Ovary (tissue), 9 donors: ENCODE measurements around the gene KCTD16. TPM values are rescaled to one million over a fixed set of nuclear protein-coding genes. Genes with fewer than 3 reads are reported as not detected.

ENCODE experiments used
- DNase-seq, 5 donors: peaks; one replicate each; pipeline ENCODE4 v3.0.0-alpha.2; 2019 to 2020
- H3K27ac ChIP-seq, 2 donors: fragments of 200-600 bp; one replicate each; pipeline versions ENCODE4 v1.5.1 to v1.8.0; 2019 to 2022
- H3K27me3 ChIP-seq: fragments of 200-600 bp; one replicate; pipeline ENCODE4 v1.8.0; 2022
- H3K36me3 ChIP-seq: fragments of 200-600 bp; sonication (generic); one replicate; pipeline ENCODE4 v1.5.1; 2019
- H3K4me1 ChIP-seq: one replicate; pipeline ENCODE4 v1.8.1; 2013; ENCODE audit warnings: mild to moderate bottlenecking, moderate library complexity; ENCODE audit not compliant: insufficient read depth
- H3K4me3 ChIP-seq: fragments of 200-600 bp; sonication (generic); one replicate; pipeline ENCODE4 v1.5.1; 2017
- H3K9me3 ChIP-seq, 2 donors: fragments of 200-600 bp in 1 of 2; sonication (generic) in 1 of 2; one replicate each; pipeline versions ENCODE4 v1.5.1 to v1.8.1; 2013 to 2019; ENCODE audit warnings: mild to moderate bottlenecking in 1 of 2, moderate library complexity in 1 of 2
- EP300 ChIP-seq: sonication (generic); formaldehyde crosslinking; IDR thresholded peaks from one replicate; pipeline ENCODE4 v1.6.1; 2017; ENCODE audit warnings: antibody characterized with exemption
- POLR2A ChIP-seq: fragments of 450-650 bp; IDR thresholded peaks from one replicate; pipeline ENCODE4 v1.6.1; 2017; ENCODE audit warnings: antibody characterized with exemption, mild to moderate bottlenecking, moderate library complexity
- WGBS, 3 donors: extraction: QIAGEN DNeasy Blood & Tissue Kit in 1 of 3; methylation state at CpG; one replicate each; pipeline versions ENCODE4 v1.1.5 to v1.1.7; 2013 to 2017; 5-methylcytosine and 5-hydroxymethylcytosine counted together
- intact Hi-C, 4 donors: fragments of 100-400 bp; cut with DNase I; formaldehyde crosslinking; loops; one replicate each; pipeline versions ENCODE4 v1.11.0 to v1.15.1; 2022 to 2023
- polyA plus RNA-seq, 2 donors: library from polyadenylated mRNA; stranded (reverse); fragments of 200-250 nt in 1 of 2; fragments of 350-450 nt in 1 of 2; fragmentation: Illumina TruSeq in 1 of 2; extraction: RNeasy Lipid Tissue Mini Kit (QIAGEN cat#74804) in 1 of 2; gene quantifications; one replicate each; pipeline ENCODE4 v1.2.3, GENCODE V29; 2013 to 2014
- total RNA-seq, 7 donors: library from RNA; depleted of rRNA in 2 of 7; stranded (reverse); fragments of >200 nt in 2 of 7; fragmentation: NEBNext Ultra II Directional in 3 of 7; extraction: Animal tissue kit (Norgen Biotek cat#: 25700) in 3 of 7; gene quantifications; one replicate each; pipeline versions ENCODE4 v1.1.0 to v1.2.4, GENCODE V29; 2016 to 2023
- TF ChIP-seq, protein P1 (sequence below), 3 donors: fragments of 450-650 bp in 2 of 3; fragments of 200-600 bp in 1 of 3; IDR thresholded peaks; one replicate each; pipeline versions ENCODE4 v1.5.1 to v1.8.0; 2016 to 2022; ENCODE audit warnings: antibody characterized with exemption in 3 of 3, mild to moderate bottlenecking in 1 of 3
- donor health status: DM: no; HTN: no; CAD: no; lungs with moderate emphysema.
- donor health status: DM: no; HTN: no; CAD: no.
- donor health status: Bipolar disorder and iron deficiency.
- donor health status: DM: yes; HTN: yes; CAD: no.
- donor health status: DM: no; HTN: no; CAD: no.
- donor health status: DM: yes; HTN: yes; CAD: no.

KCTD16 gene
- total and polyA plus RNA-seq, 9 donors = under 0.01 to 0.46 (median 0.13) TPM; not detected in 1

DNA sequence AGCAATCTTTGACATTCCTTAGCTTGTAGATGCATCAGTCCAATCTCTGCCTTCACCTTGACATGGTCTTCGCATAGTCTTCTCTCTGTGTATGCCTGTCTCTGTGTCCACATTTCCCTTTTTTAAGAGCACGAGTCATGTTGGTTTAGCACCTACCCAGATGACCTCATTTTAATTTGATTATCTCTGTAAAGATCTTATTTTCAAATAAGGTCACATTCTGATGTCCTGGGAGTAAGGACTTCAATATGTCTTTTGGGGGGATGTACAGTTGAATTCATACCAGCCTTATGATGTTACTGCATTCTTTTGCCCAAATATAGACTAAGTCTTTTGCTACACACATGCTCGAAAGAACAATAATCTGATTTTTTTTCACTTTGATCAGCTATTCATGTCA, 6.9 kb downstream of the KCTD16 start:
- WGBS, 3 donors = 77 to 78% (median 77%) methylated on average over 3 of the region's 3 CpGs
- intact Hi-C loops = no loop called here
- no peak overlapping the region for H3K4me3 ChIP-seq
- no peaks in the 10 kb centered on the region for H3K36me3 ChIP-seq
- no peak overlapping the region for H3K27ac ChIP-seq
- H3K9me3 ChIP-seq = no peaks in the 10 kb centered on the region
- TF ChIP-seq, protein P1, sequence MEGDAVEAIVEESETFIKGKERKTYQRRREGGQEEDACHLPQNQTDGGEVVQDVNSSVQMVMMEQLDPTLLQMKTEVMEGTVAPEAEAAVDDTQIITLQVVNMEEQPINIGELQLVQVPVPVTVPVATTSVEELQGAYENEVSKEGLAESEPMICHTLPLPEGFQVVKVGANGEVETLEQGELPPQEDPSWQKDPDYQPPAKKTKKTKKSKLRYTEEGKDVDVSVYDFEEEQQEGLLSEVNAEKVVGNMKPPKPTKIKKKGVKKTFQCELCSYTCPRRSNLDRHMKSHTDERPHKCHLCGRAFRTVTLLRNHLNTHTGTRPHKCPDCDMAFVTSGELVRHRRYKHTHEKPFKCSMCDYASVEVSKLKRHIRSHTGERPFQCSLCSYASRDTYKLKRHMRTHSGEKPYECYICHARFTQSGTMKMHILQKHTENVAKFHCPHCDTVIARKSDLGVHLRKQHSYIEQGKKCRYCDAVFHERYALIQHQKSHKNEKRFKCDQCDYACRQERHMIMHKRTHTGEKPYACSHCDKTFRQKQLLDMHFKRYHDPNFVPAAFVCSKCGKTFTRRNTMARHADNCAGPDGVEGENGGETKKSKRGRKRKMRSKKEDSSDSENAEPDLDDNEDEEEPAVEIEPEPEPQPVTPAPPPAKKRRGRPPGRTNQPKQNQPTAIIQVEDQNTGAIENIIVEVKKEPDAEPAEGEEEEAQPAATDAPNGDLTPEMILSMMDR (IDR thresholded peaks at IDR 0.05) = no peak
- no peak for TF ChIP-seq POLR2A
- TF ChIP-seq EP300 = no peak
- H3K27me3 ChIP-seq = no peaks in the 10 kb centered on the region
- H3K4me1 ChIP-seq = no peaks in the 10 kb centered on the region
- DNase-seq = no peak

DNA sequence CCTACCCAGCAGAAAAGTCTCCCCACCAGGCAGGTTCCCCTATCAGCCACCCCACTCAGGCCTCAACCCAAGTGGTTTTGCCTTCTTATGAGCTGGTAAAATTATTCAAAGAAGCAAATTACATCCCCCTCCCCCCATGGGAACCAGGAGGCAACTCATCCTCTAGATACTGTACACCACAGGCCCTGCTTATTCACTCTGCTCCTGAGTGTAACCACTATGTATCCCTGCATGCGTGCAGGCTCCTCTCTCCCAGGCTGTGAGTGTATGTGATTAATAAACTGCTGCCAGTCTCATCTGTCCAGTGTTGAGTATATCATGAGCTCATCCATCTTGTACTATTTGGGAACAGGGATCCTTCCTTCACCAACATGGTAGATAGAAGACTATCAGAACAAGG, 8.6 kb downstream of the KCTD16 start:
- 96 to 100% (median 97%) methylated on average over 1 of the region's 1 CpG for WGBS, 3 donors
- DNase-seq = no peak
- intact Hi-C loops = no loop called here
- no peak for TF ChIP-seq POLR2A
- no peak for TF ChIP-seq EP300
- TF ChIP-seq, protein P1 (IDR thresholded peaks at IDR 0.05) = no peak
- Histone ChIP-seq H3K27ac (no peak overlapping the region), H3K27me3 (no peaks in the 10 kb centered on the region), H3K36me3 (no peaks in the 10 kb centered on the region), H3K9me3 (no peaks in the 10 kb centered on the region), H3K4me3 (no peak overlapping the region), H3K4me1 (no peaks in the 10 kb centered on the region)

DNA sequence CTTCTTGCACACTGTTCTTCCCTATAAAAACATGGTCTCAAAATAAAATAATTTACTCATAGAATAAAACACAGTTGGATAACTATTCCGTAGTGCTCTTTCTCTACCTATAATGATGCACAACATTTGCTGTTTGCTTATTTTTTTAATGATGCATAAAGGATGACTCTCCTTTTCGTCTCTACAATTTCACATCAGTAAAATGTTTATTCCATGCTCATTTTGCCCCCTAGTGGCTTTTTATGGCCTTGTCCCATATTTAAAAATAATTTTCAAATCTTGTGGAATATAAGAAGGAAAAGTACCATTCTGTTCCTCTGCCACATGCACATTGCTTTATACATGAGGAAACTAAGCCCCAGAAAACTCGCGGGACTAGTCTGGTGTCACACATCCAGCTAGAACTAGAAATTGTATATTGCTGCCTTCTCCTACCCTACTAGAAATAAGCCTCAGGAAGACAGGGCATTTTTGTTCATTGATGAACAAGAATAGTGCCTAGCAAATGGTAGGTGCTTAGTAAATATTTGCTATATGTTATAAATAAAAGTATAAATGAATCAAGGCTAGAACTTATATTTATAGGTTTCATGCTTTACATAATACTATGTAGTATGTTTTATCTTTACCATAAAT, 12.7 kb downstream of the KCTD16 start:
- Histone ChIP-seq H3K4me3 (no peak overlapping the region), H3K27me3 (no peaks in the 10 kb centered on the region), H3K36me3 (no peaks in the 10 kb centered on the region), H3K4me1 (no peaks in the 10 kb centered on the region), H3K9me3 (no peaks in the 10 kb centered on the region), H3K27ac (no peak overlapping the region)
- intact Hi-C loops = no loop called here
- DNase-seq = no peak
- 12 to 22% (median 16%) methylated on average over 4 of the region's 4 CpGs for WGBS, 3 donors
- TF ChIP-seq, protein P1 (IDR thresholded peaks at IDR 0.05) = peak in 2 of 3 donors; percentile 8 to 32
- TF ChIP-seq POLR2A = no peak

DNA sequence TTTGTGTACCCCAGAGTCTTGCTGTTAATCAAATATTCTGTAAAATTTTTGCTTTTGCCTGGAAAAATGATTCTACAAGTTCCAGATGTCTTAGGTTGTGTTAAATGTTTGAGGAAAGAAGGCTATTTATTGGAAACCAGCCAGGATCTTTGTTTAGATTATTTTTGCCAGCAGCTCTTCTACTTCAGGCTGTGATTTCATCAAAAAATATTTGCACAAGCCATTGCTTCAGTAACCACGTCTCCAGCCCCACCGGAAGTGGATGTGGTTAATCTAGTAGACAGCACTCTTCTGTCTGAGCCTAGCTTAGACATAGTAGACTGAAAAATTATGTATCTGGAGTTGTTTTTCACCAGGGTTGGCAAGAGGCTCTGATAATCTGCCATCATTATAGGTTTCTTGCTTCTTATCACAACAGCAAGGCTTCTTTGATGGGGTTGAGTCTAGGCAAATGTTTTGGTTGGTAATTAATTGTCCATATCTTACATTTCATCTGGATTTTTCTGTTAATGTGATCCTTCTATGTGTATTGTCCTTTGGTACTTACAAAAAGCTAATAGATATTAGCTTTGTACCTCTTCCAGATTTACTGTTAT, 17.1 kb downstream of the KCTD16 start:
- WGBS, 3 donors = 1 to 3% (median 1%) methylated on average over 2 of the region's 2 CpGs
- Histone ChIP-seq H3K27ac (no peak overlapping the region), H3K4me3 (no peak overlapping the region), H3K4me1 (no peaks in the 10 kb centered on the region), H3K9me3 (no peaks in the 10 kb centered on the region), H3K36me3 (no peaks in the 10 kb centered on the region), H3K27me3 (no peaks in the 10 kb centered on the region)
- no peak for TF ChIP-seq POLR2A
- no peak for TF ChIP-seq EP300
- TF ChIP-seq, protein P1 (IDR thresholded peaks at IDR 0.05) = no peak
- no peak for DNase-seq
- intact Hi-C loops = no loop called here
